CD8-positive, alpha-beta memory T cell (primary cell): ENCODE results near the gene DUSP16. TPM values are rescaled to one million over a fixed set of nuclear protein-coding genes. Genes with fewer than 3 reads are reported as not detected.

Source experiments
- CTCF ChIA-PET: fragments of 350-600 bp; sonication (Branson Sonifier 250); formaldehyde crosslinking; loops from one replicate; lab custom pipeline; 2021; ENCODE audit warnings: antibody characterized with exemption; lab: Charles Lee
- POLR2A ChIA-PET: fragments of 350-600 bp; sonication (Branson Sonifier 250); formaldehyde crosslinking; loops from one replicate; lab custom pipeline; 2021; ENCODE audit warnings: antibody characterized with exemption; lab: Charles Lee
- DNase-seq, 5 donors: peaks; one replicate each; pipeline versions ENCODE4 v3.0.0 to v3.0.0-alpha.2; 2020 to 2022; ENCODE audit warnings: mixed read lengths in 1 of 5
- H3K27ac ChIP-seq: one replicate; pipeline ENCODE4 v1.7.0; 2013; ENCODE audit warnings: low read depth, mild to moderate bottlenecking, low read length, moderate library complexity
- H3K27me3 ChIP-seq: 2 replicates; pipeline ENCODE4 v1.7.0; 2013; ENCODE audit warnings: low read length, mild to moderate bottlenecking; ENCODE audit not compliant: insufficient read depth, poor library complexity, severe bottlenecking
- H3K36me3 ChIP-seq: 2 replicates; pipeline ENCODE4 v1.7.0; 2013; ENCODE audit warnings: mild to moderate bottlenecking, low read length, moderate library complexity; ENCODE audit not compliant: insufficient read depth
- H3K4me1 ChIP-seq: 2 replicates; pipeline ENCODE4 v1.7.0; 2013; ENCODE audit warnings: mild to moderate bottlenecking, low read length, moderate library complexity; ENCODE audit not compliant: insufficient read depth
- H3K4me3 ChIP-seq: 2 replicates; pipeline ENCODE4 v1.7.0; 2013; ENCODE audit warnings: mild to moderate bottlenecking, low read length
- H3K9me3 ChIP-seq: 2 replicates; pipeline ENCODE4 v1.7.0; 2013; ENCODE audit warnings: mild to moderate bottlenecking, low read length
- H3K27ac Mint-ChIP-seq, 8 donors: one replicate each; pipeline ENCODE4 v1.8.0; 2020 to 2021; ENCODE audit warnings: mixed read lengths in 8 of 8, mild to moderate bottlenecking in 6 of 8, inconsistent platforms in 3 of 8, moderate library complexity in 3 of 8
- H3K27me3 Mint-ChIP-seq, 2 donors: one replicate each; pipeline ENCODE4 v1.8.0; 2020 to 2021; ENCODE audit warnings: mixed read lengths in 2 of 2, mild to moderate bottlenecking in 1 of 2, moderate library complexity in 1 of 2
- H3K36me3 Mint-ChIP-seq, 3 donors: one replicate each; pipeline ENCODE4 v1.8.0; 2020 to 2021; ENCODE audit warnings: mixed read lengths in 3 of 3, inconsistent platforms in 1 of 3, mild to moderate bottlenecking in 1 of 3
- H3K4me1 Mint-ChIP-seq, 3 donors: one replicate each; pipeline ENCODE4 v1.8.0; 2020 to 2021; ENCODE audit warnings: mixed read lengths in 3 of 3, inconsistent platforms in 1 of 3, mild to moderate bottlenecking in 1 of 3
- H3K4me3 Mint-ChIP-seq, 7 donors: one replicate each; pipeline ENCODE4 v1.8.0; 2020 to 2021; ENCODE audit warnings: mixed read lengths in 7 of 7, mild to moderate bottlenecking in 6 of 7, moderate library complexity in 4 of 7, inconsistent platforms in 2 of 7
- H3K9me3 Mint-ChIP-seq, 5 donors: one replicate each; pipeline ENCODE4 v1.8.0; 2020 to 2022; ENCODE audit warnings: mixed read lengths in 5 of 5, mild to moderate bottlenecking in 3 of 5, moderate library complexity in 2 of 5, inconsistent platforms in 1 of 5
- polyA plus RNA-seq: library from polyadenylated mRNA; unstranded; fragments of 300-500 nt; fragmentation: Illumina TruSeq; gene quantifications from one replicate; pipeline ENCODE4 v1.2.3, GENCODE V29; 2021
- total RNA-seq, 2 experiments: library from RNA; stranded (reverse); gene quantifications; one replicate each; pipeline ENCODE4 v1.2.3, GENCODE V29; 2021

DUSP16 gene
- total and polyA plus RNA-seq, 3 experiments from 2014 or later = 10.3 to 41.2 (median 37.5) TPM

GRCh38 chr12:12481631-12482030 lies 81.0 kb downstream of the DUSP16 start:
- Histone ChIP-seq H3K27ac (peak overlapping the region; percentile 66), H3K4me3 (no peak overlapping the region), H3K27me3 (no peaks in the 10 kb centered on the region), H3K36me3 (peaks cover 10% of the 10 kb centered on the region), H3K9me3 (no peaks in the 10 kb centered on the region), H3K4me1 (peaks cover 26% of the 10 kb centered on the region)
- no peaks in the 10 kb centered on the region for H3K9me3 Mint-ChIP-seq
- peaks cover 32 to 67% (median 62%) of the 10 kb centered on the region in 3 donors for H3K4me1 Mint-ChIP-seq
- H3K4me3 Mint-ChIP-seq = peak overlapping the region; percentile 2 to 78 (median 16)
- DNase-seq = peak in 2 of 5 donors; percentile 45 to 69
- CTCF ChIA-PET = interaction anchor here (0.8 to 3.5 kb wide), 5 partner anchors 16 to 255 kb away, joined by 3 to 19 read pairs (median 5); no protein-coding TSS in a partner anchor
- H3K27me3 Mint-ChIP-seq = no peaks in the 10 kb centered on the region
- peaks cover 33 to 76% (median 34%) of the 10 kb centered on the region in 3 donors for H3K36me3 Mint-ChIP-seq
- POLR2A ChIA-PET = interaction anchor here (0.6 to 1.5 kb wide), 4 partner anchors 16 to 255 kb away, joined by 3 to 7 read pairs (median 4); partner anchors contain the start of gene BORCS5
- H3K27ac Mint-ChIP-seq = peak overlapping the region; percentile 89 to 99 (median 94)

- ChIA-PET POLR2A (interaction anchor here (0.6 to 0.7 kb wide), 2 partner anchors 35 to 130 kb away, joined by 3 to 6 read pairs; no protein-coding TSS in a partner anchor), CTCF (interaction anchor here (1.4 kb wide), 1 partner anchor 10 kb away, joined by 4 read pairs; no protein-coding TSS in a partner anchor)
- peaks cover 28 to 77% (median 34%) of the 10 kb centered on the region in 3 donors for H3K36me3 Mint-ChIP-seq
- no peaks in the 10 kb centered on the region for H3K27me3 Mint-ChIP-seq
- Histone ChIP-seq H3K4me1 (peaks cover 37% of the 10 kb centered on the region), H3K36me3 (peaks cover 16% of the 10 kb centered on the region), H3K4me3 (no peak overlapping the region), H3K27me3 (no peaks in the 10 kb centered on the region), H3K27ac (no peak overlapping the region), H3K9me3 (no peaks in the 10 kb centered on the region)
- H3K27ac Mint-ChIP-seq = peak overlapping the region; percentile 35 to 88 (median 68)
- peak overlapping the region in 1 of 7 donors; percentile 44 for H3K4me3 Mint-ChIP-seq
- H3K9me3 Mint-ChIP-seq = no peaks in the 10 kb centered on the region
- no peak for DNase-seq
- H3K4me1 Mint-ChIP-seq = peaks cover 38 to 76% (median 70%) of the 10 kb centered on the region in 3 donors
These were observed 82.6 kb downstream of the DUSP16 start for GRCh38 chr12:12480074-12480473.

GRCh38 chr12:12477532-12477890 lies 85.2 kb downstream of the DUSP16 start:
- ChIA-PET POLR2A (interaction anchor here (0.7 to 1.1 kb wide), 2 partner anchors 11 to 36 kb away, joined by 3 read pairs; no protein-coding TSS in a partner anchor), CTCF (interaction anchor here (1.4 to 2.7 kb wide), 4 partner anchors 9 to 100 kb away, joined by 3 to 13 read pairs (median 8); partner anchors contain the start of gene DUSP16)
- Mint-ChIP-seq H3K4me1 (peaks cover 42 to 77% (median 73%) of the 10 kb centered on the region in 3 donors), H3K4me3 (no peak overlapping the region), H3K36me3 (peaks cover 27 to 72% (median 28%) of the 10 kb centered on the region in 3 donors), H3K27ac (peak overlapping the region in 7 of 8 donors; percentile 52 to 88 (median 79)), H3K27me3 (no peaks in the 10 kb centered on the region), H3K9me3 (no peaks in the 10 kb centered on the region)
- no peak overlapping the region for H3K27ac ChIP-seq
- H3K9me3 ChIP-seq = no peaks in the 10 kb centered on the region
- no peak overlapping the region for H3K4me3 ChIP-seq
- DNase-seq = no peak
- H3K36me3 ChIP-seq = peaks cover 16% of the 10 kb centered on the region
- peaks cover 38% of the 10 kb centered on the region for H3K4me1 ChIP-seq
- no peaks in the 10 kb centered on the region for H3K27me3 ChIP-seq

GRCh38 chr12:12476857-12477531 lies 85.7 kb downstream of the DUSP16 start:
- Histone ChIP-seq H3K36me3 (peaks cover 16% of the 10 kb centered on the region), H3K27ac (no peak overlapping the region), H3K27me3 (no peaks in the 10 kb centered on the region), H3K4me3 (no peak overlapping the region), H3K4me1 (peaks cover 35% of the 10 kb centered on the region), H3K9me3 (no peaks in the 10 kb centered on the region)
- Mint-ChIP-seq H3K36me3 (peaks cover 25 to 70% (median 28%) of the 10 kb centered on the region in 3 donors), H3K4me1 (peaks cover 38 to 72% (median 69%) of the 10 kb centered on the region in 3 donors), H3K9me3 (no peaks in the 10 kb centered on the region), H3K4me3 (peak overlapping the region in 1 of 7 donors; percentile 74), H3K27ac (peak overlapping the region in 7 of 8 donors; percentile 48 to 97 (median 68)), H3K27me3 (no peaks in the 10 kb centered on the region)
- CTCF ChIA-PET = interaction anchor here (1.0 to 2.7 kb wide), 5 partner anchors 9 to 100 kb away, joined by 3 to 13 read pairs (median 5); partner anchors contain the start of gene DUSP16
- DNase-seq = no peak
- POLR2A ChIA-PET = interaction anchor here (0.7 to 1.6 kb wide), 4 partner anchors 11 to 100 kb away, joined by 3 to 5 read pairs (median 3); no protein-coding TSS in a partner anchor

GRCh38 chr12:12474931-12475795 lies 87.5 kb downstream of the DUSP16 start:
- no peaks in the 10 kb centered on the region for H3K27me3 Mint-ChIP-seq
- Histone ChIP-seq H3K4me3 (peak overlapping the region; percentile 5), H3K4me1 (peaks cover 23% of the 10 kb centered on the region), H3K27me3 (no peaks in the 10 kb centered on the region), H3K9me3 (no peaks in the 10 kb centered on the region), H3K27ac (peak overlapping the region; percentile 71), H3K36me3 (peaks cover 16% of the 10 kb centered on the region)
- peaks cover 42 to 75% (median 61%) of the 10 kb centered on the region in 3 donors for H3K4me1 Mint-ChIP-seq
- peaks cover 28 to 79% (median 36%) of the 10 kb centered on the region in 3 donors for H3K36me3 Mint-ChIP-seq
- peak overlapping the region; percentile 23 to 82 (median 75) for H3K4me3 Mint-ChIP-seq
- peak in 4 of 5 donors; percentile 30 to 74 (median 54) for DNase-seq
- POLR2A ChIA-PET = interaction anchor here (0.6 to 3.2 kb wide), 9 partner anchors 10 to 230 kb away, joined by 3 to 13 read pairs (median 4); no protein-coding TSS in a partner anchor
- peaks cover 0 to 2% (median 0%) of the 10 kb centered on the region in 5 donors for H3K9me3 Mint-ChIP-seq
- peak overlapping the region; percentile 88 to 99 (median 95) for H3K27ac Mint-ChIP-seq
- CTCF ChIA-PET = interaction anchor here (0.7 to 4.5 kb wide), 14 partner anchors 8 to 261 kb away, joined by 3 to 24 read pairs (median 4); partner anchors contain the start of genes BORCS5 and DUSP16

GRCh38 chr12:12474471-12474928 lies 88.2 kb downstream of the DUSP16 start:
- Histone ChIP-seq H3K4me1 (peaks cover 23% of the 10 kb centered on the region), H3K27ac (peak overlapping the region; percentile 71), H3K27me3 (no peaks in the 10 kb centered on the region), H3K9me3 (no peaks in the 10 kb centered on the region), H3K36me3 (peaks cover 11% of the 10 kb centered on the region), H3K4me3 (peak overlapping the region; percentile 5)
- H3K4me1 Mint-ChIP-seq = peaks cover 43 to 71% (median 54%) of the 10 kb centered on the region in 3 donors
- peaks cover 27 to 77% (median 29%) of the 10 kb centered on the region in 3 donors for H3K36me3 Mint-ChIP-seq
- peak overlapping the region; percentile 88 to 99 (median 95) for H3K27ac Mint-ChIP-seq
- peak overlapping the region; percentile 23 to 82 (median 75) for H3K4me3 Mint-ChIP-seq
- H3K9me3 Mint-ChIP-seq = peaks cover 0 to 2% (median 0%) of the 10 kb centered on the region in 5 donors
- CTCF ChIA-PET = interaction anchor here (0.7 to 4.5 kb wide), 14 partner anchors 9 to 262 kb away, joined by 3 to 24 read pairs (median 4); partner anchors contain the start of genes BORCS5 and DUSP16
- no peaks in the 10 kb centered on the region for H3K27me3 Mint-ChIP-seq
- DNase-seq = no peak
- POLR2A ChIA-PET = interaction anchor here (0.8 to 3.2 kb wide), 6 partner anchors 9 to 95 kb away, joined by 3 to 13 read pairs (median 5); no protein-coding TSS in a partner anchor

GRCh38 chr12:12473223-12473622 lies 89.4 kb downstream of the DUSP16 start:
- no peaks in the 10 kb centered on the region for H3K9me3 ChIP-seq
- peaks cover 11% of the 10 kb centered on the region for H3K36me3 ChIP-seq
- H3K4me3 Mint-ChIP-seq = peak overlapping the region in 2 of 7 donors; percentile 5 to 10
- peaks cover 19 to 75% (median 22%) of the 10 kb centered on the region in 3 donors for H3K36me3 Mint-ChIP-seq
- peaks cover 0 to 2% (median 0%) of the 10 kb centered on the region in 5 donors for H3K9me3 Mint-ChIP-seq
- H3K27ac Mint-ChIP-seq = peak overlapping the region; percentile 57 to 99 (median 95)
- no peak overlapping the region for H3K4me3 ChIP-seq
- H3K4me1 ChIP-seq = peaks cover 29% of the 10 kb centered on the region
- POLR2A ChIA-PET = interaction anchor here (3.2 kb wide), 1 partner anchor 31 kb away, joined by 13 read pairs; no protein-coding TSS in a partner anchor
- peaks cover 50 to 73% (median 55%) of the 10 kb centered on the region in 3 donors for H3K4me1 Mint-ChIP-seq
- no peak for DNase-seq
- no peak overlapping the region for H3K27ac ChIP-seq
- CTCF ChIA-PET = interaction anchor here (1.0 to 4.5 kb wide), 5 partner anchors 12 to 263 kb away, joined by 3 to 24 read pairs (median 8); no protein-coding TSS in a partner anchor
- H3K27me3 ChIP-seq = no peaks in the 10 kb centered on the region
- no peaks in the 10 kb centered on the region for H3K27me3 Mint-ChIP-seq
